ENCODE data around the gene ARRDC1. TPM values are rescaled to one million over a fixed set of nuclear protein-coding genes. Genes with fewer than 3 reads are reported as not detected.
"Not testable (repeated sequence)": the region's sequence is repeated elsewhere in the genome, so short reads cannot be mapped to it uniquely, and the experiment has no call there.

ARRDC1 gene
- total RNA-seq, 4 donors from 2014 or later, result 53.3 to 121 (median 89.6) TPM

DNA sequence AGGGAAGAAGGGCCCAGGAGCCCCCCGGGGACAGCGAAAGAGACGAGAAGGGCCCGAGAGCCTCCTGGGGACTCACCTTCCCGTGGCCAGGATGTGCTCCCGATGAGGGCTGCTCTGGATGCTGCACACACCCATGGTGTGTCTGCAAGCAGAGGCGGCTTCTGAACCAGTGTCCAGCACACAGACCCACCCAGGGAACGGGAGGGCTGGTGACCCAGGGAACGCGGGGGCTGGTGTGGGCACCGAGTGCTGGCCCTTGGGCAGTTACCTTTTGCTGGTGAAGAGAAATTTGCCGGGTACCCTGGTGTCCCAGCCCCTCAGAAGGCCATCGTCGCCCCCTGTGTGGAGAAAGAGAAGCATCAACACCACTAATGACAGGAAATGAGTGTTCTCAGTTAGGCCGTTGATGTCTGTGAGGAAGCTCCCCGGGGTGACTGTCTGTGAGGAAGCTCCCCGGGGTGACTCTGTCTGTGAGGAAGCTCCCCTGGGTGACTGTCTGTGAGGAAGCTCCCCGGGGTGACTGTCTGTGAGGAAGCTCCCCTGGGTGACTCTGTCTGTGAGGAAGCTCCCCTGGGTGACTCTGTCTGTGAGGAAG lies 40.6 kb upstream of the ARRDC1 start:
- TF ChIP-seq, protein P1, sequence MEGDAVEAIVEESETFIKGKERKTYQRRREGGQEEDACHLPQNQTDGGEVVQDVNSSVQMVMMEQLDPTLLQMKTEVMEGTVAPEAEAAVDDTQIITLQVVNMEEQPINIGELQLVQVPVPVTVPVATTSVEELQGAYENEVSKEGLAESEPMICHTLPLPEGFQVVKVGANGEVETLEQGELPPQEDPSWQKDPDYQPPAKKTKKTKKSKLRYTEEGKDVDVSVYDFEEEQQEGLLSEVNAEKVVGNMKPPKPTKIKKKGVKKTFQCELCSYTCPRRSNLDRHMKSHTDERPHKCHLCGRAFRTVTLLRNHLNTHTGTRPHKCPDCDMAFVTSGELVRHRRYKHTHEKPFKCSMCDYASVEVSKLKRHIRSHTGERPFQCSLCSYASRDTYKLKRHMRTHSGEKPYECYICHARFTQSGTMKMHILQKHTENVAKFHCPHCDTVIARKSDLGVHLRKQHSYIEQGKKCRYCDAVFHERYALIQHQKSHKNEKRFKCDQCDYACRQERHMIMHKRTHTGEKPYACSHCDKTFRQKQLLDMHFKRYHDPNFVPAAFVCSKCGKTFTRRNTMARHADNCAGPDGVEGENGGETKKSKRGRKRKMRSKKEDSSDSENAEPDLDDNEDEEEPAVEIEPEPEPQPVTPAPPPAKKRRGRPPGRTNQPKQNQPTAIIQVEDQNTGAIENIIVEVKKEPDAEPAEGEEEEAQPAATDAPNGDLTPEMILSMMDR (IDR thresholded peaks at IDR 0.05), result no peak
- TF ChIP-seq POLR2A (IDR thresholded peaks at IDR 0.05), result no peak
- peaks cover 9 to 52% (median 10%) of the 10 kb centered on the region in 3 donors for H3K36me3 ChIP-seq
- intact Hi-C loops (cut with DNase I), result no loop called here
- H3K4me1 ChIP-seq, result no peaks in the 10 kb centered on the region
- H3K4me3 ChIP-seq, result no peak overlapping the region
- no peaks in the 10 kb centered on the region for H3K27me3 ChIP-seq
- WGBS, 2 donors, result 90 to 94% methylated on average over 7 to 11 of the region's 18 CpGs
- no peak for DNase-seq
- H3K27ac ChIP-seq, result no peak overlapping the region
- no peaks in the 10 kb centered on the region for H3K9me3 ChIP-seq

DNA sequence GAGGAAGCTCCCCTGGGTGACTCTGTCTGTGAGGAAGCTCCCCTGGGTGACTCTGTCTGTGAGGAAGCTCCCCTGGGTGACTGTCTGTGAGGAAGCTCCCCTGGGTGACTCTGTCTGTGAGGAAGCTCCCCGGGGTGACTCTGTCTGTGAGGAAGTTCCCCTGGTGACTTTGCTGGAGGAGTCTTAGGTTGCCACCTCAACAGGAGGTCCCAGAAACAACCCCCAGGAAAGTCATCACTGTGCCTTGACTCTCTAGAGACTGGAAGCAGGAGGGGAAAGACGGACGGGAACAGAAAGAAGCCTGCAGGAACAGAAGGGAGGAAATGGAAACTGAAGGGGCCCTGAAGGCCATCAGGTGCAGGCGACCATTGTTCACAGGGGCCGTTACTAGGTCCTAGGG lies 37.0 kb upstream of the ARRDC1 start:
- H3K36me3 ChIP-seq, result peaks cover 17 to 57% (median 24%) of the 10 kb centered on the region in 3 donors
- H3K27ac ChIP-seq; H3K4me3 ChIP-seq; H3K9me3 ChIP-seq; H3K27me3 ChIP-seq; H3K4me1 ChIP-seq; intact Hi-C loops (cut with DNase I); DNase-seq: not testable (repeated sequence)
- WGBS, 2 donors, result 86 to 88% methylated on average over 2 to 4 of the region's 5 CpGs

DNA sequence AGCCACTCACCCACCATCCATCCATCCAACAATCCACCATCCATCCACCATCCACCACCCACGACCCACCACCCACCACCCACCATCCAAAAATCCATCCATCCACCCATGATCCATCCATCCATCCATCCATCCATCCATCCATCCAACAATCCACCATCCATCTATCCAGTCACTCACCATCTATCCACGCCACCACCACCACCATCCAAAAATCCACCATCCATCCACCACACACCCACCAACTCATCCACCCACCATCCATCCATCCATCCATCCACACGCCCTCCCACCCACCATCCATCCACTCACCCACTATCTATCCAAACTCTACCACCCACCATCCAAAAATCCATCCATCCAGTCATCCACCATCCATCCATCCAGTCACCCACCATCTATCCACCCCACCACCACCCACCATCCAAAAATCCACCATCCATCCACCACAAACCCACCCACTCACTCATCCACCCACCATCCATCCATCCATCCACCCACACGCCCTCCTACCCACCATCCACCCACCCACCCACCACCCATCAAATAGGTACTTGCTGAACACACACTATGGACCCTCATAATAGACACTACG lies 35.8 kb upstream of the ARRDC1 start:
- Histone ChIP-seq H3K9me3 (no peaks in the 10 kb centered on the region), H3K4me1 (no peaks in the 10 kb centered on the region), H3K36me3 (peaks cover 13 to 57% (median 19%) of the 10 kb centered on the region in 3 donors), H3K4me3 (no peak overlapping the region), H3K27ac (no peak overlapping the region), H3K27me3 (no peaks in the 10 kb centered on the region)
- intact Hi-C loops (cut with DNase I), result no loop called here
- DNase-seq, result no peak
- TF ChIP-seq POLR2A (IDR thresholded peaks at IDR 0.05), result no peak
- TF ChIP-seq, protein P1 (IDR thresholded peaks at IDR 0.05), result no peak
- 92 to 97% methylated on average over 5 of the region's 5 CpGs for WGBS, 2 donors

DNA sequence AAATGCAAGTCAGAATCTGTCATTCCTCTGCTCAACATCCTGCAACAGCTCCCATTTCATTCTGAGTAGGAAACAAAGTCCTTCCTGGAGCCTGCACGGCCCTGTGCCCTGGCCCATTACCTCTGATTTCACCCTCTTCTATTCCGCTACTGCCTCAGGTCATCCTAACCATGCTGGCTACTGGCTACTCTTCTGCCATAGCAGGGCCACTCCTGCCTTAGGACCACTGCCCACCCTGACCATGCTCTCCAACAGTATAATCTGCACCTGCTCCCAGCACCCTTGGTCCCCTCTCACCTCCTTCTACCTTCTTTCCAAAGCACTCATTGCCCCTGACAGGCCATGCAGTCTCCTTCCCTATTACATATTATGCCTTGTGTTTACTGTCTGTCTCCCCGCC lies 34.9 kb upstream of the ARRDC1 start:
- Histone ChIP-seq H3K9me3 (no peaks in the 10 kb centered on the region), H3K27me3 (no peaks in the 10 kb centered on the region), H3K4me3 (no peak overlapping the region), H3K27ac (no peak overlapping the region), H3K4me1 (peaks cover 0 to 4% (median 0%) of the 10 kb centered on the region in 3 donors), H3K36me3 (peaks cover 13 to 62% (median 19%) of the 10 kb centered on the region in 3 donors)
- intact Hi-C loops (cut with DNase I), result no loop called here
- WGBS, 2 donors, result 89 to 96% methylated on average over 2 to 3 of the region's 3 CpGs
- TF ChIP-seq POLR2A (IDR thresholded peaks at IDR 0.05), result no peak
- TF ChIP-seq, protein P1 (IDR thresholded peaks at IDR 0.05), result no peak
- no peak for DNase-seq

DNA sequence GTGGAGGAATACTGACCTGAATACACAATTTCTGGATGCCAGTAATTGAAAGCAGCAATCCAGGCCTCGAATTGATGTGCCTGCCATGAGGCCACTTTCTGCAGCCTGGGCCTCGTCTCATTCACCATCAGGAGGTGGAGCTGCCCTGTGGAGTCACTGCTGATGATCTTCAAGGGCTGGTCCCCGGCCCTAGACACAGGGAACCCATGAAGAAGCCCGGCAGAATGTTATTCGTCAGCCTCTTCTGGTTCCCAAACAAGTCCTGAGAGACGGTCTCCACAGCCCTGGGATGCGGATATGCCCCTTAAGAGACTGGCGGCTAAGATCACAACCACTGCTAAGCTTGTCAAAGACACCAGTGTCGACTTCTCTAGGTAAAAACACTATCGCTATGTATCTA lies 31.3 kb upstream of the ARRDC1 start:
- 91 to 93% methylated on average over 8 to 10 of the region's 10 CpGs for WGBS, 2 donors
- H3K4me3 ChIP-seq, result no peak overlapping the region
- H3K27ac ChIP-seq, result no peak overlapping the region
- intact Hi-C loops (cut with DNase I), result no loop called here
- peaks cover 16 to 35% (median 25%) of the 10 kb centered on the region in 3 donors for H3K4me1 ChIP-seq
- H3K9me3 ChIP-seq, result no peaks in the 10 kb centered on the region
- peaks cover 13 to 66% (median 19%) of the 10 kb centered on the region in 3 donors for H3K36me3 ChIP-seq
- DNase-seq, result no peak
- no peaks in the 10 kb centered on the region for H3K27me3 ChIP-seq
- TF ChIP-seq, protein P1 (IDR thresholded peaks at IDR 0.05), result no peak
- TF ChIP-seq POLR2A (IDR thresholded peaks at IDR 0.05), result no peak
